Renal pelvis (tissue), 4 donors: ENCODE measurements around the gene VIPR1. TPM values are rescaled to one million over a fixed set of nuclear protein-coding genes. Genes with fewer than 3 reads are reported as not detected.
A peak's percentile ranks its signal among the peaks of the same experiment; 100 is the strongest.
"Not testable (repeated sequence)": the region's sequence is repeated elsewhere in the genome, so short reads cannot be mapped to it uniquely, and the experiment has no call there.

Source experiments
- DNase-seq: peaks from one replicate; pipeline ENCODE4 v3.0.0-alpha.2; 2013
- polyA plus RNA-seq, 3 donors: library from polyadenylated mRNA; unstranded; fragments of 120-200 nt; gene quantifications; one replicate each; pipeline ENCODE4 v1.2.1, GENCODE V29; 2013; ENCODE audit not compliant: insufficient read length in 3 of 3

Gene VIPR1
- polyA plus RNA-seq, 3 donors: 1.5 to 3.2 (median 2.0) TPM

- DNase-seq: no peak
These were observed 72.8 kb downstream of the VIPR1 start for GRCh38 chr3:42575137-42575741.

- no peak for DNase-seq
These were observed 75.6 kb downstream of the VIPR1 start for GRCh38 chr3:42578054-42578453.

GRCh38 chr3:42579346-42579745 is 76.9 kb downstream of the VIPR1 start:
- DNase-seq: not testable (repeated sequence)

GRCh38 chr3:42581400-42581708 is 78.9 kb downstream of the VIPR1 start:
- DNase-seq: no peak

GRCh38 chr3:42581709-42582473 is 79.4 kb downstream of the VIPR1 start, which contains the start of gene SEC22C:
Gene SEC22C (minus strand): TSS chr3:42581967. CDS start chr3:42569046, 12,921 bp downstream.
- DNase-seq: peak; percentile 94

- DNase-seq: no peak
These were observed 80.1 kb downstream of the VIPR1 start for GRCh38 chr3:42582474-42583070.

Other genes starting within 250 kb of the VIPR1 start
- gene CCK, start 236.5 kb upstream of the VIPR1 start, polyA plus RNA-seq: under 1 TPM in 2 of 3 donors, not detected in 1; 0.17 to 0.37 TPM
- not detected for gene LYZL4, start 92.0 kb upstream of the VIPR1 start, polyA plus RNA-seq
- gene SEC22C, start 79.3 kb downstream of the VIPR1 start, polyA plus RNA-seq: 10 to 100 TPM; 38.3 to 47.5 (median 44.7) TPM
- gene SS18L2, start 88.2 kb downstream of the VIPR1 start, polyA plus RNA-seq: 10 to 100 TPM; 22.6 to 25.8 (median 24.2) TPM
- gene NKTR, start 98.0 kb downstream of the VIPR1 start, polyA plus RNA-seq: 100 to 1,000 TPM in 2 of 3 donors, 10 to 100 TPM in 1; 71.6 to 188 (median 171) TPM
- 10 to 100 TPM; 16.8 to 19.3 (median 17.2) TPM for gene ZBTB47, start 151.1 kb downstream of the VIPR1 start, polyA plus RNA-seq
- under 1 TPM in 1 of 3 donors, not detected in 2; 0.07 TPM for gene KLHL40, start 182.9 kb downstream of the VIPR1 start, polyA plus RNA-seq
- 1 to 10 TPM in 1 of 3 donors, under 1 TPM in 2; 0.48 to 1.3 (median 0.54) TPM for gene HHATL, start 200.2 kb downstream of the VIPR1 start, polyA plus RNA-seq